ENCODE results near the gene PLAGL2. TPM values are rescaled to one million over a fixed set of nuclear protein-coding genes. Genes with fewer than 3 reads are reported as not detected.

Gene PLAGL2
- total RNA-seq, 4 donors from 2014 or later: 2.3 to 15.0 (median 4.9) TPM

DNA sequence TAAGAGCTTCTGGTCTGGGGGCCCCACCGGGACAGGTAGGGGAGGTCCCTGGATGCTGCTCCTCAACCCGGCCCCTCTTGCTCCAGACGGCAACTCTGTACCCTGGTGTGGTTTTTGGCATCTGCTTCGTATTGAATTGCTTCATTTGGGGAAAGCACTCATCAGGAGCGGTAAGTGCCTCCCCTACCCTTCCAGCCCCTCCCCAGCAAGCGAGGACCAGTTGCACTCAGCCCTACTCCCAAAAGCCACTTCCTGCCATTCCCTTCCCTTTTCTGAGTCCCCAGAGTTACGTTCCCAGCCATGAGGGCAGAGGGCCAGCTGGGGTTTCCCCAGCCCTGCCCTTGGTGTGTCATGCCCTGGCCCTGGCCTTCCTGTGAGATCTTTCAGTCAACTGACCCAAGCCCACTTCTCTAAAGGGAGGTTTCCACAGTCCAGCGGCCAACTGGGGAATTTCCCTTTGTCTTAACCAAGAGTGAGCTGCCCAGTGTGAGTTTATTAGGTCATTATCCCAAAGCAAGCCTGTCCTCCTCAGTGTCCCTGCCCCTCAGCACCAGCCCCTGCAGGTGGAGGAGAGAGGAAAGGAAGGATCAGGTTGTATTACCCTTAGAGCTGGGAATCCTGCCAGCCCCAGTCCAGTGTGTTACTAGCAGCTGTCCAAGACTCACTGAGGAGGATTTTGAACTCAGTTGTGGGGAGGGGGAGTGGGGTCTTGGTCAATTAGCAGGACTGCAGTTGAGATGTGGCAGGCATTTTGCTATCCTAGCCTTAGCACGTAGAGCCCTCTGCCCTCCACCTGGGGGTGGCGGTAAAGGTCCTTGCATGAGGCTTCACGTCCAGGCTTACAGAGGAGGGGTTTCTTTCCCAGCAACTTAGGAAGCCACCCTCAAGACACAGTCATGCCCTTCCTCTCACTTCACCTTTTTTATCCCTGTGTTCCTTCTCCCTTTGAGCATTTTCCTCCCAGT is 52.2 kb downstream of the PLAGL2 start:
- no peaks in the 10 kb centered on the region for H3K36me3 ChIP-seq

DNA sequence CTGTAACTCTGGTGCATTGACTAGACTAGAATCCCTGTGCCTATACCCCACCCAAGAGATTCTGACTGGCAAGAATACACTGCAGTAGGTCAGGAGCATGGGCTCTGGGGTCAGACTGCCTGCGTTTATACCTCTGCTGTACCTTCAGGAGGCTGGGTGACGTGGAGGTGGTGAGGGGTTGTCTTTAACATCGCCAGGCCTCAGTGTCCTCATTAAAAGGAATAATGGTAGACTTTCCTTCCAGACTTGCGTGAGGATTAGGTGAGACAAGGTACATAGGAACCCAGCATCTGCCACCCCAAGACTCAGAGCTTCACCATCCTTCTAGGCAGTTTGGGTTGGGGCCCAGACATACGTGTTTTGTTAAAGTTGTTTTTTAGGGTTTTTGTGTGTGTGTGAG is 53.8 kb downstream of the PLAGL2 start:
- no peak for DNase-seq
- Histone ChIP-seq H3K27ac (no peak overlapping the region), H3K9me3 (no peaks in the 10 kb centered on the region), H3K27me3 (no peaks in the 10 kb centered on the region), H3K36me3 (no peaks in the 10 kb centered on the region), H3K4me1 (no peaks in the 10 kb centered on the region), H3K4me3 (no peak overlapping the region)
- TF ChIP-seq, protein P1, sequence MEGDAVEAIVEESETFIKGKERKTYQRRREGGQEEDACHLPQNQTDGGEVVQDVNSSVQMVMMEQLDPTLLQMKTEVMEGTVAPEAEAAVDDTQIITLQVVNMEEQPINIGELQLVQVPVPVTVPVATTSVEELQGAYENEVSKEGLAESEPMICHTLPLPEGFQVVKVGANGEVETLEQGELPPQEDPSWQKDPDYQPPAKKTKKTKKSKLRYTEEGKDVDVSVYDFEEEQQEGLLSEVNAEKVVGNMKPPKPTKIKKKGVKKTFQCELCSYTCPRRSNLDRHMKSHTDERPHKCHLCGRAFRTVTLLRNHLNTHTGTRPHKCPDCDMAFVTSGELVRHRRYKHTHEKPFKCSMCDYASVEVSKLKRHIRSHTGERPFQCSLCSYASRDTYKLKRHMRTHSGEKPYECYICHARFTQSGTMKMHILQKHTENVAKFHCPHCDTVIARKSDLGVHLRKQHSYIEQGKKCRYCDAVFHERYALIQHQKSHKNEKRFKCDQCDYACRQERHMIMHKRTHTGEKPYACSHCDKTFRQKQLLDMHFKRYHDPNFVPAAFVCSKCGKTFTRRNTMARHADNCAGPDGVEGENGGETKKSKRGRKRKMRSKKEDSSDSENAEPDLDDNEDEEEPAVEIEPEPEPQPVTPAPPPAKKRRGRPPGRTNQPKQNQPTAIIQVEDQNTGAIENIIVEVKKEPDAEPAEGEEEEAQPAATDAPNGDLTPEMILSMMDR (IDR thresholded peaks at IDR 0.05): no peak
- no peak for TF ChIP-seq POLR2A (IDR thresholded peaks at IDR 0.05)
- intact Hi-C loops (cut with DNase I; ENCODE audit: low total_unique reads): no loop called here

More for the DNA sequence above, 52.2 kb downstream of the PLAGL2 start:
- H3K9me3 ChIP-seq: no peaks in the 10 kb centered on the region
- H3K4me3 ChIP-seq: no peak overlapping the region
- peak; percentile 64 to 68 for DNase-seq
- H3K27me3 ChIP-seq: no peaks in the 10 kb centered on the region
- H3K4me1 ChIP-seq: no peaks in the 10 kb centered on the region
- intact Hi-C loops (cut with DNase I; ENCODE audit: low total_unique reads): no loop called here
- H3K27ac ChIP-seq: no peak overlapping the region
- TF ChIP-seq, protein P1 (IDR thresholded peaks at IDR 0.05): peak; percentile 1 to 41 (median 30)
- no peak for TF ChIP-seq POLR2A (IDR thresholded peaks at IDR 0.05)

DNA sequence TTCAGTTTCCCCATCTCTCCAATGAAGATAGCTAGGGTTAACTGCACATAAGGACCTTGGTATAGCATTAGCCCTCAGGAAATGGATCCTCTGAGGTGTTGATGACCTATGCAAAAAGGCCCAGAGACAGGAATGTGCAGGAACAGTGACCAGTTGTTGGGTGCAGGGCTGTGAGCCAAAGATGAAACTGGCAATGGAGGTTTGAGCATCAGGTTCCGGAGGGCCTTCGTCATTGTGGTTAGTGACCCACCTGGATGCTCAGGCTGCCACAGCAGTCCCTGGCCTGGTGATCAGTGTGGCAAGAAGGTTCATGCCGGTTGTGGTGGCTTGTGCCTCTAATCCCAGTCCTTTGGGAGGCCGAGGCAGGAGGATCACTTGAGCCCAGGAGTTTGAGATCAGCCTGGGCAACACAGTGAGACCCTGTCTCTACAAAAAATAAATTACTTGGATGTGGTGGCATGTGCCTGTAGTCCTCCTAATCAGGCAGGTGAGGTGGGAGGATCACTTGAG is 54.3 kb downstream of the PLAGL2 start:
- TF ChIP-seq, protein P1 (IDR thresholded peaks at IDR 0.05): no peak
- TF ChIP-seq POLR2A (IDR thresholded peaks at IDR 0.05): no peak
- Histone ChIP-seq H3K9me3 (no peaks in the 10 kb centered on the region), H3K4me1 (no peaks in the 10 kb centered on the region), H3K27ac (no peak overlapping the region), H3K27me3 (no peaks in the 10 kb centered on the region), H3K4me3 (no peak overlapping the region), H3K36me3 (no peaks in the 10 kb centered on the region)
- DNase-seq: no peak
- intact Hi-C loops (cut with DNase I; ENCODE audit: low total_unique reads): no loop called here

DNA sequence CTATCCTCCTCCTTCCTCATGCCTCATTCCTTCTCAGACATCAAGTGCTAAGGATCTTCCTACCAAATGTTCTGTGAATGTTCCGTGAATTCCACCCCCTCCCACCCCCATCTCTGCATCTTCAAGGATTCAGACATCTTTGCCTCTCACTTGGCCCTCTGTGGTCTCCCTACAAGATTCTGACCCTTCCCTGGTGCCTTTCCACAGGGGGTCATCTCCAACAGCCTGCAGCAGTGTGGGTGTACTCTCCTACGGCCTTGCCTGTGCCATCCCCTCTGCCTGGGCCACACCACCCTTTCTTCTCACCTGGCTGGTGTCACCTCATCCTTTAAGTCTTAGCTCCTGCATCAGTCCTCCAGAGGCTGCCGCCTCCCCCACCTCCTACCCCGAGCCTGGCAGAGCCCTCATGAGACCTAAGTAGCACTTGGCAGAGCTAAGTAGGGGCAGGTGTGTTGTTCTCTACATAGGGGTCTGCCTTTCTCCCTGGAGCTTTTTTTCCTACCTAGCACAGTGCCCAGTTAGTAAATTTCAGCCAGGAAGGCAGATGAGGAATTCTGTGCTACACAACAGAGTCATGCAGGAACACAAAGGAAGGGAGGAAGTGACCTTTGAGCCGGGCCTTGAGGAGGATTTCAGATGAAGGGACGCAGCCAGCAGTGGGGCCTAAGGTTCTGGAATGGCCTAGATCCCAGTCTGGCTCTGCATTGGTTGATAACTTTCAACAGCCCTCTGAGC is 55.0 kb downstream of the PLAGL2 start:
- Histone ChIP-seq H3K27ac (no peak overlapping the region), H3K27me3 (no peaks in the 10 kb centered on the region), H3K4me3 (no peak overlapping the region), H3K4me1 (no peaks in the 10 kb centered on the region), H3K36me3 (no peaks in the 10 kb centered on the region), H3K9me3 (no peaks in the 10 kb centered on the region)
- intact Hi-C loops (cut with DNase I; ENCODE audit: low total_unique reads): no loop called here
- no peak for DNase-seq
- TF ChIP-seq, protein P1 (IDR thresholded peaks at IDR 0.05): no peak
- no peak for TF ChIP-seq POLR2A (IDR thresholded peaks at IDR 0.05)

Measured in uterus (tissue), 4 donors.